Upper lobe of right lung (tissue), 1 donor: ENCODE results near the gene C10orf105. TPM values are rescaled to one million over a fixed set of nuclear protein-coding genes. Genes with fewer than 3 reads are reported as not detected.

Experiments
- ATAC-seq: fragments of 200-7000 bp; cut with Tn5 transposase; one replicate; pipeline ENCODE4 v1.9.1; 2020; ENCODE audit warnings: mild to moderate bottlenecking, moderate library complexity
- DNase-seq: peaks from one replicate; pipeline ENCODE4 v3.0.0-alpha.2; 2020
- H3K27ac ChIP-seq: fragments of 200-600 bp; one replicate; pipeline ENCODE4 v1.8.0; 2022
- H3K27me3 ChIP-seq: fragments of 200-600 bp; one replicate; pipeline ENCODE4 v1.8.0; 2022; ENCODE audit warnings: mild to moderate bottlenecking
- H3K36me3 ChIP-seq: fragments of 200-600 bp; one replicate; pipeline ENCODE4 v1.8.0; 2022
- H3K4me1 ChIP-seq: fragments of 200-600 bp; one replicate; pipeline ENCODE4 v1.8.0; 2022
- H3K4me3 ChIP-seq: fragments of 200-600 bp; one replicate; pipeline ENCODE4 v1.8.0; 2022; ENCODE audit warnings: mild to moderate bottlenecking
- H3K9me3 ChIP-seq: fragments of 200-600 bp; one replicate; pipeline ENCODE4 v1.8.0; 2022
- CTCF ChIP-seq: fragments of 200-600 bp; IDR thresholded peaks from one replicate; pipeline ENCODE4 v1.8.0; 2022; ENCODE audit warnings: antibody characterized with exemption
- intact Hi-C: fragments of 100-400 bp; cut with DNase I; formaldehyde crosslinking; loops from one replicate; pipeline ENCODE4 v1.11.0; 2022
- long read RNA-seq: library from polyadenylated mRNA; unstranded; transcript quantifications from one replicate; pipeline ENCODE4 v2.0.0, GENCODE V29; 2021
- total RNA-seq: library from RNA; stranded (reverse); fragmentation: NEBNext Ultra II Directional; extraction: Animal tissue kit (Norgen Biotek cat#: 25700); gene quantifications from one replicate; pipeline ENCODE4 v1.2.1, GENCODE V29; 2021
- donor health status: DM: no; HTN: yes; CAD: no; lungs with severe emphysema.

C10orf105 gene
- 0.52 TPM for total RNA-seq
- long read RNA-seq, partial matches to known transcripts = 0 of 1 reads
- long read RNA-seq, other reads (novel, unspliced or antisense) = 1 of 1 reads

DNA sequence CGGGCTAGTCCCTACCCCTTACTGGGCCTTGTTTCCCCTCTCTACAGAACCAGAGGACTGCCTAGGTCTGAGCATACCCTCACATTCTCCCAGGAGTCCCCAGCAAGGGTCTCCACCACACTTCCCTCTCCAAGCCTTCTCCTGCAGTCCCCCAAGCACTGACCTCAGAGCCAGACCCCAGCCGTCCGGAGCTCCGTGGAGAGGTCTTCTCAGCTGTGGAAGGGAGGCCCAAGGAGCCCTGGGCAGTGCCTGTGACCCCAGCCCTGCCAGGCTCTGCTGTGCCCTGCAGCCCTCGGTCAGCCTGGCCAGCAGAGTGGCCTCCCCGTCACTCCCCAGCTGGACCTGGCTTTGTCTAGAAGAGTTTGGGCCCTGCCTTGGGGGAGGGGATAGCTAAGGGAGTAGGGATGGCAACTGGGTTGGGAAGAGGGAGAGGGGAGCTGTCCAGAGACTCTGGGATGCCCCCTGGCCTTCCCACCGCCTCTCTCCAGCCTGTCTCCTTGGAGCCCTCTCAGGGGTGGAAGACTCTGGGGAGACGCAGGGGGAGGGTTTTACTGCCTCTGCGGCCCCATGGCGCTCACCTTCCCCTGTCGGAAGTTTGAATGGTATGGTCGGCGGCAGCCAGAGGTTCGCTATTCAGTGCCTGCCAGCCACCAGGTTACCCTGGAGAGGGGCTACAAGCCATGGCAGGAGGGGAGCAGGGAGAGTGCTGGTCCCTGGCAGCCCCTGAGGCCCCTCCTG lies at the start of gene C10orf105:
TSS of gene C10orf105 (minus strand) at position 315 of the 738 bp plus-strand sequence. CDS start 3,441 bp downstream, outside the sequence.
- no peak for TF ChIP-seq CTCF
- DNase-seq (no peak), ATAC-seq (no peak)
- peaks cover 25% of the 10 kb centered on the region for H3K4me1 ChIP-seq
- no peaks in the 10 kb centered on the region for H3K9me3 ChIP-seq
- H3K27me3 ChIP-seq = no peaks in the 10 kb centered on the region
- peak within 1 kb of the TSS; percentile 65 for H3K27ac ChIP-seq
- H3K4me3 ChIP-seq = no peak within 1 kb of the TSS
- H3K36me3 ChIP-seq = no peaks in the 10 kb centered on the region
- intact Hi-C loops = no loop called here

DNA sequence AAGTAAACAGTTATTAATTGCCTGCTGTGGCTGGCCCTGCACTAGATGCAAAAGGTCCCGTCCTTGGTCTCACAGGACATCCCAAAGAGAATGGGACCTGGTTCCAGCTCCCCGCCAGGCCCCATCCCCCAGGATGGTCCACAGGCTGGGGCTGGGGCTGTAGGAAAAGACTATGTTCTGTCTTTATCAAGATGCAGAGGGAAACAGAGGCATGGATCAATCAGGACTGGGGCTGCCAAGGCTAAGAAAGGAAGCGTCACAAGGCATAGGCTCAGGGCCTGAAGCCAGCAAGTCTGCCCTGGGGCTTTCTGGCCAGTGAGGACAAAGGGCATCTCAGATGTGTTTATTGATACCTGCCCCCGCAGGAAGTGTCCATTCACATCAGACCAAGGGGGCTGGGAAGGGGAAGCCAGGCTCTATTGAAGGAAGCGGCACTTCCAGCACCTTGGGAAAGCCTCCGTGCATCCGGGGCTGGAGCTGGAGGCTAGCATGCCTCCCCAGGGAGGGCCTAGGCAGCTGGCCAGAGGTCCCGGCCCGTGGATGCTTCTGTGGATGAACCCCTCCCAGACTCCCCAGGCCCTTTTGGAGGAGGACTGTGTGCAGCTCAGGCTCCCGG lies 48.0 kb upstream of the C10orf105 start:
- Histone ChIP-seq H3K9me3 (no peaks in the 10 kb centered on the region), H3K36me3 (no peaks in the 10 kb centered on the region), H3K4me1 (peaks cover 91% of the 10 kb centered on the region), H3K27ac (peak overlapping the region; percentile 90), H3K4me3 (no peak overlapping the region), H3K27me3 (no peaks in the 10 kb centered on the region)
- peak; percentile 6 for ATAC-seq
- intact Hi-C loops = no loop called here
- TF ChIP-seq CTCF = no peak
- DNase-seq = no peak

GRCh38 chr10:71766717-71767419 lies 47.3 kb upstream of the C10orf105 start:
- H3K36me3 ChIP-seq = peaks cover 6% of the 10 kb centered on the region
- no peak for TF ChIP-seq CTCF
- peaks cover 93% of the 10 kb centered on the region for H3K4me1 ChIP-seq
- ATAC-seq = peak; percentile 74
- no peaks in the 10 kb centered on the region for H3K9me3 ChIP-seq
- intact Hi-C loops = no loop called here
- no peak overlapping the region for H3K4me3 ChIP-seq
- peak; percentile 82 for DNase-seq
- no peaks in the 10 kb centered on the region for H3K27me3 ChIP-seq
- H3K27ac ChIP-seq = peak overlapping the region; percentile 90

GRCh38 chr10:71765906-71766716 lies 46.5 kb upstream of the C10orf105 start:
- H3K27ac ChIP-seq = peak overlapping the region; percentile 90
- no peaks in the 10 kb centered on the region for H3K9me3 ChIP-seq
- H3K27me3 ChIP-seq = no peaks in the 10 kb centered on the region

More at GRCh38 chr10:71765906-71766716, 46.5 kb upstream of the C10orf105 start:
- Histone ChIP-seq H3K4me1 (peaks cover 92% of the 10 kb centered on the region), H3K4me3 (no peak overlapping the region), H3K36me3 (peaks cover 14% of the 10 kb centered on the region)
- ATAC-seq (no peak), DNase-seq (no peak)
- TF ChIP-seq CTCF = no peak
- intact Hi-C loops = no loop called here
